ENCODE results near the gene BOK. TPM values are rescaled to one million over a fixed set of nuclear protein-coding genes. Genes with fewer than 3 reads are reported as not detected.

The BOK gene
- total and polyA plus RNA-seq, 7 donors, result 6.2 to 112 (median 46.6) TPM

- peaks cover 0 to 26% (median 23%) of the 10 kb centered on the region in 4 donors for H3K4me1 ChIP-seq
- WGBS, 2 donors, result 81 to 82% methylated on average over 20 of the region's 20 CpGs
- intact Hi-C loops (cut with DNase I), result loop anchor here (5.0 kb wide), 3 partner anchors 45 to 255 kb away; partner anchors contain the start of gene FARP2
- no peaks in the 10 kb centered on the region for H3K27me3 ChIP-seq
- no peaks in the 10 kb centered on the region for H3K9me3 ChIP-seq
- no peaks in the 10 kb centered on the region for H3K36me3 ChIP-seq
- peak overlapping the region; percentile 35 to 80 (median 50) for H3K27ac ChIP-seq
- peak; percentile 73 for DNase-seq
- TF ChIP-seq CTCF (IDR thresholded peaks at IDR 0.05) (no peak), POLR2AphosphoS5 (IDR thresholded peaks at IDR 0.05) (no peak), POLR2A (IDR thresholded peaks at IDR 0.05) (no peak), EP300 (IDR thresholded peaks at IDR 0.05) (no peak)
- H3K4me3 ChIP-seq, result no peak overlapping the region
Measured at GRCh38 chr2:241612156-241613016, 53.8 kb downstream of the BOK start.

GRCh38 chr2:241613017-241613780 is 54.7 kb downstream of the BOK start:
- WGBS, 2 donors, result 85 to 86% methylated on average over 15 of the region's 15 CpGs
- no peaks in the 10 kb centered on the region for H3K36me3 ChIP-seq
- intact Hi-C loops (cut with DNase I), result loop anchor here (5.0 kb wide), 3 partner anchors 46 to 256 kb away; partner anchors contain the start of gene FARP2
- H3K4me3 ChIP-seq, result no peak overlapping the region
- no peaks in the 10 kb centered on the region for H3K27me3 ChIP-seq
- H3K9me3 ChIP-seq, result no peaks in the 10 kb centered on the region
- TF ChIP-seq CTCF (IDR thresholded peaks at IDR 0.05) (no peak), POLR2AphosphoS5 (IDR thresholded peaks at IDR 0.05) (peak in 1 of 4 donors; percentile 35)
- peak overlapping the region; percentile 35 to 80 (median 50) for H3K27ac ChIP-seq
- H3K4me1 ChIP-seq, result peaks cover 0 to 30% (median 23%) of the 10 kb centered on the region in 4 donors
- peak; percentile 62 for DNase-seq

- peaks cover 0 to 7% (median 0%) of the 10 kb centered on the region in 4 donors for H3K36me3 ChIP-seq
- no peak for DNase-seq
- H3K9me3 ChIP-seq, result no peaks in the 10 kb centered on the region
- TF ChIP-seq POLR2AphosphoS5 (IDR thresholded peaks at IDR 0.05) (no peak), EP300 (IDR thresholded peaks at IDR 0.05) (no peak), CTCF (IDR thresholded peaks at IDR 0.05) (no peak), POLR2A (IDR thresholded peaks at IDR 0.05) (no peak)
- WGBS, 2 donors, result 37 to 78% methylated on average over 11 of the region's 11 CpGs
- intact Hi-C loops (cut with DNase I), result no loop called here
- H3K4me1 ChIP-seq, result peaks cover 0 to 17% (median 15%) of the 10 kb centered on the region in 4 donors
- no peak overlapping the region for H3K4me3 ChIP-seq
- H3K27me3 ChIP-seq, result no peaks in the 10 kb centered on the region
- no peak overlapping the region for H3K27ac ChIP-seq
Measured at GRCh38 chr2:241615041-241615440, 56.5 kb downstream of the BOK start.

GRCh38 chr2:241615522-241616052 is 57.0 kb downstream of the BOK start:
- DNase-seq, result no peak
- H3K27me3 ChIP-seq, result no peaks in the 10 kb centered on the region
- H3K4me3 ChIP-seq, result no peak overlapping the region
- peaks cover 0 to 14% (median 10%) of the 10 kb centered on the region in 4 donors for H3K4me1 ChIP-seq
- H3K27ac ChIP-seq, result no peak overlapping the region
- intact Hi-C loops (cut with DNase I), result no loop called here
- no peaks in the 10 kb centered on the region for H3K9me3 ChIP-seq
- no peak for TF ChIP-seq CTCF (IDR thresholded peaks at IDR 0.05)
- TF ChIP-seq POLR2A (IDR thresholded peaks at IDR 0.05), result no peak
- TF ChIP-seq EP300 (IDR thresholded peaks at IDR 0.05), result no peak
- no peak for TF ChIP-seq POLR2AphosphoS5 (IDR thresholded peaks at IDR 0.05)
- WGBS, 2 donors, result 92 to 96% methylated on average over 16 of the region's 16 CpGs
- H3K36me3 ChIP-seq, result peaks cover 0 to 7% (median 0%) of the 10 kb centered on the region in 4 donors

Data from sigmoid colon (tissue), 7 donors.